OCI-LY7 (cell line): ENCODE measurements around the gene POT1. TPM values are rescaled to one million over a fixed set of nuclear protein-coding genes. Genes with fewer than 3 reads are reported as not detected.

Experiments used
- BruUV-seq: library from RNA; stranded (reverse); fragments of 400-500 nt; replicated peaks from 2 replicates; lab custom pipeline; 2021; lab: Mats Ljungman, UMichigan
- CTCF ChIA-PET: fragments of 300-600 bp; sonication (Branson Sonifier 250); formaldehyde crosslinking; loops from one replicate; lab custom pipeline; 2022; ENCODE audit warnings: antibody characterized with exemption; ENCODE audit not compliant: unreplicated experiment; lab: Charles Lee
- POLR2A ChIA-PET: fragments of 300-600 bp; sonication (Branson Sonifier 250); formaldehyde crosslinking; loops from one replicate; lab custom pipeline; 2022; ENCODE audit warnings: antibody characterized with exemption; lab: Charles Lee
- DNase-seq: peaks from one replicate; pipeline ENCODE4 v3.0.0-alpha.2; 2015; ENCODE audit warnings: low spot score
- H2AFZ ChIP-seq: fragments of 200-600 bp; sonication (generic), shearing (Covaris generic); 2 replicates; pipeline ENCODE4 v1.6.1; 2014; ENCODE audit warnings: mild to moderate bottlenecking, antibody characterized with exemption, low read length, moderate library complexity
- H3K27ac ChIP-seq: fragments of 200-600 bp; sonication (generic); 2 replicates; pipeline ENCODE4 v1.5.1; 2014; ENCODE audit warnings: mixed run types, low read depth, mild to moderate bottlenecking, moderate library complexity, low read length, inconsistent platforms; ENCODE audit not compliant: poor library complexity, severe bottlenecking
- H3K36me3 ChIP-seq: fragments of 200-600 bp; sonication (generic); 2 replicates; pipeline ENCODE4 v1.6.1; 2014; ENCODE audit warnings: mild to moderate bottlenecking, antibody characterized with exemption, low read length, moderate library complexity, mixed read lengths; ENCODE audit not compliant: insufficient read depth
- H3K4me1 ChIP-seq: fragments of 200-600 bp; sonication (generic); 2 replicates; pipeline ENCODE4 v1.5.1; 2014; ENCODE audit warnings: mild to moderate bottlenecking, low read length; ENCODE audit not compliant: insufficient read depth, poor library complexity, severe bottlenecking
- H3K4me2 ChIP-seq: fragments of 200-600 bp; sonication (generic); 2 replicates; pipeline ENCODE4 v1.6.1; 2014; ENCODE audit warnings: mild to moderate bottlenecking, low read length
- H3K4me3 ChIP-seq: fragments of 200-600 bp; sonication (generic); 2 replicates; pipeline ENCODE4 v1.5.1; 2014; ENCODE audit warnings: mild to moderate bottlenecking, low read depth, low read length; ENCODE audit not compliant: poor library complexity, severe bottlenecking
- H3K79me2 ChIP-seq: fragments of 200-600 bp; sonication (generic); 2 replicates; pipeline ENCODE4 v1.6.1; 2016; ENCODE audit warnings: low read depth, mild to moderate bottlenecking, low read length, moderate library complexity, mixed read lengths; ENCODE audit not compliant: insufficient read depth
- H3K9me2 ChIP-seq: fragments of 200-600 bp; sonication (generic); 2 replicates; pipeline ENCODE4 v1.6.1; 2016; ENCODE audit warnings: mild to moderate bottlenecking, low read length, mixed read lengths; ENCODE audit not compliant: insufficient read depth
- H3K9me3 ChIP-seq: fragments of 200-600 bp; sonication (generic); 2 replicates; pipeline ENCODE4 v1.6.1; 2014; ENCODE audit warnings: mild to moderate bottlenecking, mixed run types, low read length, mixed read lengths
- H4K20me1 ChIP-seq: fragments of 200-600 bp; sonication (generic); 2 replicates; pipeline ENCODE4 v1.6.1; 2014; ENCODE audit warnings: mild to moderate bottlenecking, antibody characterized with exemption, low read length, moderate library complexity, mixed read lengths; ENCODE audit not compliant: insufficient read depth
- CTCF ChIP-seq: fragments of 200-600 bp; sonication (generic); conservative IDR thresholded peaks from 2 replicates; pipeline ENCODE4 v1.5.1; 2014; ENCODE audit warnings: mild to moderate bottlenecking, antibody characterized with exemption, low read length, moderate library complexity, mixed read lengths
- EZH2phosphoT487 ChIP-seq: fragments of 200-600 bp; sonication (generic); IDR thresholded peaks from 2 replicates; pipeline ENCODE4 v1.6.1; 2018; ENCODE audit warnings: low read depth, borderline replicate concordance, mild to moderate bottlenecking, mixed run types, antibody characterized with exemption, low read length, moderate library complexity, mixed read lengths
- intact Hi-C: fragments of 100-400 bp; cut with micrococcal nuclease; formaldehyde crosslinking; loops from one replicate; pipeline ENCODE4 v1.10.0; 2022; ENCODE audit not compliant: unreplicated experiment
- total RNA-seq, 2 experiments: library from RNA; depleted of rRNA in 1 of 2; stranded (reverse); fragments of >200 nt in 1 of 2; shearing (Covaris generic) in 1 of 2; gene quantifications; 2 replicates each; pipeline ENCODE4 v1.2.3, GENCODE V29; 2014 to 2022

The POT1 gene
- total RNA-seq, 2 experiments from 2014 or later: 34.7 to 46.5 TPM

- BruUV-seq: no TSS peak
- Histone ChIP-seq H3K9me3 (no peaks in the 10 kb centered on the region), H3K9me2 (no peaks in the 10 kb centered on the region), H3K79me2 (no peaks in the 10 kb centered on the region), H3K4me1 (no peaks in the 10 kb centered on the region), H4K20me1 (no peaks in the 10 kb centered on the region; the same call in 1 of the 2 replicates), H3K4me3 (no peak overlapping the region), H3K4me2 (no peak overlapping the region), H2AFZ (no peak overlapping the region), H3K36me3 (no peaks in the 10 kb centered on the region), H3K27ac (no peak overlapping the region)
- intact Hi-C loops: loop anchor here (2.0 to 10.0 kb wide), 2 partner anchors 631 to 685 kb away; no protein-coding TSS in a partner anchor
- ChIA-PET POLR2A (no interaction called here), CTCF (no interaction called here)
- TF ChIP-seq EZH2phosphoT487 (no peak), CTCF (no peak)
- no peak for DNase-seq
Measured at GRCh38 chr7:124785994-124786393, 143.6 kb downstream of the POT1 start.

- H3K27ac ChIP-seq: no peak overlapping the region
- intact Hi-C loops: loop anchor here (2.0 to 10.0 kb wide), 2 partner anchors 630 to 684 kb away; no protein-coding TSS in a partner anchor
- no TSS peak for BruUV-seq
- H2AFZ ChIP-seq: no peak overlapping the region
- no peak overlapping the region for H3K4me2 ChIP-seq
- no peaks in the 10 kb centered on the region for H3K79me2 ChIP-seq
- no peaks in the 10 kb centered on the region for H3K36me3 ChIP-seq
- no peaks in the 10 kb centered on the region for H3K9me2 ChIP-seq
- H3K4me3 ChIP-seq: no peak overlapping the region
- H3K4me1 ChIP-seq: no peaks in the 10 kb centered on the region
- no peaks in the 10 kb centered on the region for H3K9me3 ChIP-seq
- TF ChIP-seq CTCF (peak; percentile 87), EZH2phosphoT487 (no peak)
- DNase-seq: peak; percentile 38
- H4K20me1 ChIP-seq: no peaks in the 10 kb centered on the region; the same call in 1 of the 2 replicates
- POLR2A ChIA-PET: interaction anchor here (0.6 to 1.0 kb wide), 2 partner anchors 25 to 204 kb away, joined by 3 to 5 read pairs; no protein-coding TSS in a partner anchor
- CTCF ChIA-PET: no interaction called here
Measured at GRCh38 chr7:124784879-124785818, 144.5 kb downstream of the POT1 start.
